ENCODE results near the gene HCN4. TPM values are rescaled to one million over a fixed set of nuclear protein-coding genes. Genes with fewer than 3 reads are reported as not detected.
A peak's percentile ranks its signal among the peaks of the same experiment; 100 is the strongest.

Gene HCN4
- total RNA-seq, 1 donor from 2014 or later, result 0.06 TPM

- Histone ChIP-seq H3K4me3 (no peak overlapping the region), H3K27ac (no peak overlapping the region), H3K36me3 (no peaks in the 10 kb centered on the region), H3K27me3 (peaks cover 5% of the 10 kb centered on the region), H3K4me1 (no peaks in the 10 kb centered on the region), H3K9me3 (no peaks in the 10 kb centered on the region)
- intact Hi-C loops (cut with DNase I), result no loop called here
- DNase-seq, result no peak
- TF ChIP-seq CTCF (IDR thresholded peaks at IDR 0.05), result no peak
- no peak for ATAC-seq
Observed at GRCh38 chr15:73389971-73390544, 21.3 kb upstream of the HCN4 start.

GRCh38 chr15:73389539-73389938 is 20.8 kb upstream of the HCN4 start:
- Histone ChIP-seq H3K27me3 (peaks cover 5% of the 10 kb centered on the region), H3K4me1 (no peaks in the 10 kb centered on the region), H3K4me3 (no peak overlapping the region), H3K36me3 (no peaks in the 10 kb centered on the region), H3K27ac (no peak overlapping the region), H3K9me3 (no peaks in the 10 kb centered on the region)
- intact Hi-C loops (cut with DNase I), result no loop called here
- DNase-seq (peak; percentile 42), ATAC-seq (no peak)
- no peak for TF ChIP-seq CTCF (IDR thresholded peaks at IDR 0.05)

- H3K4me3 ChIP-seq, result no peak overlapping the region
- no peak for TF ChIP-seq CTCF (IDR thresholded peaks at IDR 0.05)
- no peaks in the 10 kb centered on the region for H3K4me1 ChIP-seq
- peaks cover 2% of the 10 kb centered on the region for H3K27me3 ChIP-seq
- H3K9me3 ChIP-seq, result no peaks in the 10 kb centered on the region
- intact Hi-C loops (cut with DNase I), result no loop called here
- H3K27ac ChIP-seq, result no peak overlapping the region
- DNase-seq (peak; percentile 51), ATAC-seq (peak; percentile 12)
- no peaks in the 10 kb centered on the region for H3K36me3 ChIP-seq
Observed at GRCh38 chr15:73388256-73388781, 19.6 kb upstream of the HCN4 start.

DNA sequence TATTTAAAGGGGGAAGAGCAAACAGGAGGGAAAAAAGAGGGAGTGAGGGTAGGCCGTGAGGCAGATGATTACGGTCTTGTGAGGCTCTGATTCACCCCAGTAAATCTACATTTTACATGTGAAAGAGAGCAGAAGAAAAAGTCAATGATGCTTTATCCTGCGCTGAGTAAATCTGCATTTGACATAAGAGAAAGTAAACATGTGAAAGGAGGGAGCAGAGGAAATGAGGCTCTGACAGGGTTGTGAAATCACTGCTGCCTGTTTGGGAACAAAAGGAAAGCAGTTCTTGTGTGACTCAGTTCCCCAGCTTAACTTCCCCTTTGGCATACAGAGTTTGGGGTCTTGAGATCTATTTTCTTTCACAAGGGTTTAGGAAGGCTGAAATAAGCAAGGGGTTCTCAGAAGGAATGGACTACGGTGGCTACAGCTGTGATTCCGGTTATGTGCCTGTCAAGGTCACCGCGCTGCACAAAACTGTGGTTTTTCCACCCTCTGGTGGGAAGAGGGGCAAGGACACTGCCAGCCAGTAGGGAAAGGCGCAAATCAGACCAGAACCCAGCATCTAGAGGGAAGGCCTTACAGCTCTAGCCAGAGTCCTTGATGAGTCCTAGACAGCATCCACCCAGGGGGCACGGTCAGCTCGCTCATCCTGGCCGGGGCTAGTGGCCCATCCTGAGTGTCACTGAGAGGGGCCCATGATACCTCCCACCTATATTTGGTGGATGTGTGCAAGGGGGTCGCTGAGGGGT is 18.9 kb upstream of the HCN4 start:
- intact Hi-C loops (cut with DNase I), result no loop called here
- no peak for TF ChIP-seq CTCF (IDR thresholded peaks at IDR 0.05)
- no peaks in the 10 kb centered on the region for H3K4me1 ChIP-seq
- H3K27me3 ChIP-seq, result no peaks in the 10 kb centered on the region
- ATAC-seq (no peak), DNase-seq (no peak)
- no peaks in the 10 kb centered on the region for H3K9me3 ChIP-seq
- no peak overlapping the region for H3K4me3 ChIP-seq
- no peaks in the 10 kb centered on the region for H3K36me3 ChIP-seq
- no peak overlapping the region for H3K27ac ChIP-seq

DNA sequence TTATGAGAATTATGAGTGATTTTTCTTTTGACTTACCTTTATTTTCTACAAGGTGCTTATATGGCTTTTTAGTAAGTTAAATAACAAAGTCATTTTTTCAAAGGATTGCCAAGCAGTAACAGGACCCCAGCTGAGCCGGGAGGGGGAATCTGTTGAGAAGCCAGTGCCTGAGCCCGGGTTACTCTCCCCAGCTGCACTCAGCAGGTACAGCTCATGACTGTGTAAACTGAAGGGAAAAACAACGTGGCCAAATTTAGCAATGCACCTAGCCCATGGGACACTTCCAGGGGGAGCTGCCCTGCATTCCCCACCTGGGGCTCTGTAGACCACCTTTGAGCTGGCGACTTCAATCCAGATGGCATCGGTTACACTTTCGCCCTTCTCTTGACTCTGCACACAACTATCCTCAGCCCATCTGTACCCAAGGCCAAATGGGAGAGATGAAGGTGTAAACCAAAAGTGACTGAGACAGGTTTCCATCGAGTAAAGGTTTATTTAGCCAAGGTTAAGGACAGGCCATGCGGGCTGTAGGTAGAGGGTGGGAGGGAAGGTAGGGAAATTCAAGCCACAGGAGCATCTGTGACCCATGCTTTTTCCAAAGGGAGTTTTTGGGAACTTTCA is 18.2 kb upstream of the HCN4 start:
- no peak for TF ChIP-seq CTCF (IDR thresholded peaks at IDR 0.05)
- Histone ChIP-seq H3K4me1 (no peaks in the 10 kb centered on the region), H3K27ac (no peak overlapping the region), H3K27me3 (no peaks in the 10 kb centered on the region), H3K9me3 (no peaks in the 10 kb centered on the region), H3K36me3 (no peaks in the 10 kb centered on the region), H3K4me3 (no peak overlapping the region)
- DNase-seq, result peak; percentile 16
- intact Hi-C loops (cut with DNase I), result no loop called here
- ATAC-seq, result no peak

All from upper lobe of right lung (tissue), 1 donor.